EH (cell line): ENCODE data around the gene KIAA1755.
A peak's percentile ranks its signal among the peaks of the same experiment; 100 is the strongest.

Experiments
- DNase-seq: peaks from one replicate; pipeline ENCODE4 v3.0.0-alpha.2; 2015; ENCODE audit warnings: low read depth

Gene KIAA1755

GRCh38 chr20:38237381-38237780, 23.2 kb downstream of the KIAA1755 start:
- no peak for DNase-seq

GRCh38 chr20:38231531-38232121, 28.9 kb downstream of the KIAA1755 start:
- DNase-seq, result peak; percentile 59

GRCh38 chr20:38230957-38231526, 29.5 kb downstream of the KIAA1755 start:
- DNase-seq, result no peak

GRCh38 chr20:38230253-38230551, 30.3 kb downstream of the KIAA1755 start:
- DNase-seq, result no peak

GRCh38 chr20:38229376-38230252, 30.9 kb downstream of the KIAA1755 start:
- peak; percentile 55 for DNase-seq

GRCh38 chr20:38228436-38228835, 32.1 kb downstream of the KIAA1755 start:
- DNase-seq, result no peak

- no peak for DNase-seq
Observed at GRCh38 chr20:38227420-38228360, 32.8 kb downstream of the KIAA1755 start.

GRCh38 chr20:38226553-38226952, 34.0 kb downstream of the KIAA1755 start:
- no peak for DNase-seq

GRCh38 chr20:38225900-38226263, 34.7 kb downstream of the KIAA1755 start:
- no peak for DNase-seq

GRCh38 chr20:38225240-38225899, 35.2 kb downstream of the KIAA1755 start:
- DNase-seq, result no peak

GRCh38 chr20:38224531-38224930, 36.0 kb downstream of the KIAA1755 start:
- no peak for DNase-seq

- DNase-seq, result no peak
Observed at GRCh38 chr20:38223743-38224100, 36.8 kb downstream of the KIAA1755 start.

GRCh38 chr20:38222923-38223742, 37.4 kb downstream of the KIAA1755 start:
- no peak for DNase-seq

GRCh38 chr20:38222231-38222922, 38.2 kb downstream of the KIAA1755 start:
- DNase-seq, result peak; percentile 66

GRCh38 chr20:38221119-38221589, 39.4 kb downstream of the KIAA1755 start:
- DNase-seq, result peak; percentile 69

GRCh38 chr20:38220587-38221118, 39.9 kb downstream of the KIAA1755 start:
- DNase-seq, result no peak

- no peak for DNase-seq
Observed at GRCh38 chr20:38219006-38219950, 41.3 kb downstream of the KIAA1755 start.

- DNase-seq, result no peak
Observed at GRCh38 chr20:38218566-38218885, 42.0 kb downstream of the KIAA1755 start.
